ENCODE data around the gene ADCY5.

- TF ChIP-seq CTCF (IDR thresholded peaks at IDR 0.05), result no peak
- no peak for TF ChIP-seq POLR2A (IDR thresholded peaks at IDR 0.05)
- TF ChIP-seq POLR2AphosphoS5 (IDR thresholded peaks at IDR 0.05), result no peak
Observed at GRCh38 chr3:123327480-123327879, 121.4 kb downstream of the ADCY5 start.

Data from prostate gland (tissue), 2 donors.